Gastroesophageal sphincter (tissue), 4 donors: ENCODE results near the gene TMIGD1. TPM values are rescaled to one million over a fixed set of nuclear protein-coding genes. Genes with fewer than 3 reads are reported as not detected.

ENCODE experiments used
- ATAC-seq: fragments of 150-250 bp; one replicate; pipeline ENCODE4 v1.9.1; 2016; ENCODE audit warnings: mild to moderate bottlenecking, moderate library complexity
- H3K27ac ChIP-seq, 4 donors: fragments of 200-600 bp; sonication (generic) in 3 of 4; 1 replicate in 3 of 4; 2 replicates in 1 of 4; pipeline ENCODE4 v1.5.1; 2016 to 2019
- H3K27me3 ChIP-seq: fragments of 200-600 bp; sonication (generic); one replicate; pipeline ENCODE4 v1.5.1; 2019
- H3K36me3 ChIP-seq, 2 donors: fragments of 200-600 bp; sonication (generic); one replicate each; pipeline ENCODE4 v1.5.1; 2019; ENCODE audit warnings: control low read depth in 1 of 2
- H3K4me1 ChIP-seq, 3 donors: fragments of 200-600 bp; sonication (generic); 1 replicate in 2 of 3; 2 replicates in 1 of 3; pipeline ENCODE4 v1.5.1; 2016 to 2019; ENCODE audit warnings: control low read depth in 2 of 3
- H3K4me3 ChIP-seq, 2 donors: fragments of 200-600 bp; sonication (generic); one replicate each; pipeline ENCODE4 v1.5.1; 2019; ENCODE audit warnings: mild to moderate bottlenecking in 1 of 2, moderate library complexity in 1 of 2
- H3K9me3 ChIP-seq, 3 donors: fragments of 200-600 bp; sonication (generic); one replicate each; pipeline ENCODE4 v1.5.1; 2017 to 2019; ENCODE audit warnings: control low read depth in 2 of 3
- CTCF ChIP-seq, 4 experiments: fragments of 200-600 bp in 2 of 4; fragments of 450-650 bp in 2 of 4; sonication (generic) in 1 of 4; IDR thresholded peaks; one replicate each; pipeline ENCODE4 v1.5.1; 2017 to 2019; ENCODE audit warnings: antibody characterized with exemption in 4 of 4, mild to moderate bottlenecking in 2 of 4, moderate library complexity in 2 of 4
- EP300 ChIP-seq: sonication (generic); formaldehyde crosslinking; IDR thresholded peaks from one replicate; pipeline ENCODE4 v1.6.1; 2017; ENCODE audit warnings: antibody characterized with exemption, mild to moderate bottlenecking
- POLR2A ChIP-seq, 2 donors: fragments of 450-650 bp; IDR thresholded peaks; one replicate each; pipeline ENCODE4 v1.6.1; 2017; ENCODE audit warnings: antibody characterized with exemption in 2 of 2, mild to moderate bottlenecking in 2 of 2, moderate library complexity in 1 of 2
- POLR2AphosphoS5 ChIP-seq: sonication (generic); formaldehyde crosslinking; IDR thresholded peaks from one replicate; pipeline ENCODE4 v1.6.1; 2017; ENCODE audit warnings: antibody characterized with exemption
- WGBS, 2 donors: methylation state at CpG; one replicate each; pipeline ENCODE4 v1.1.5; 2018; ENCODE audit warnings: low coverage in 1 of 2; 5-methylcytosine and 5-hydroxymethylcytosine counted together
- total RNA-seq, 4 donors: library from RNA; depleted of rRNA; stranded (reverse); fragments of >200 nt; gene quantifications; one replicate each; pipeline ENCODE4 v1.1.0, GENCODE V29; 2016

Gene TMIGD1
- total RNA-seq, 4 donors from 2014 or later: not detected

DNA sequence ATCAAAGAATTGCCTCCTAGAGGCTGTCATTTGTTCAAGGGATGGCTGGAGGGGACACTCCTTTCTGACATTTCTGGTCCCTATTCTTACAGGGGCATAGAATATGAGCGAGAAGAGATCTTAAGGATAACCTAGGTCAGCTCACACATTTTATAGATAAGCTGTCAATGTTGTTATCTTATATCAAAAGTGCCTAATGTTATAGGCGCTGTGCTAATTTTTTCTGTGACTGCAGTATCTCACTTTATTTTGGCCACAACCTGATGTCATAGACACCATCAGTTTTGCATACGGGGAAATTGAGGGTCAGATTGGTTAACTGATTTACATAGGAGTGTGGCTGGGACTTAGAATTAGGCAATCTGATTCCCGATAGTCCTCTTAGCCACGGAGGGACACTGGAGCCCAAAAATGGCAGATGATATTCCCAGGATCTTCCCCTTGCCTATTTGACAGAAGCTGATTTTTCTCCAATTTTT, 46.1 kb upstream of the TMIGD1 start:
- ATAC-seq: no peak

GRCh38 chr17:30379303-30379902, 45.5 kb upstream of the TMIGD1 start:
- WGBS, 2 donors: 0% methylated on average over 2 of the region's 68 CpGs; no CpG with 5 or more reads in 1 of the 2 donors
- ATAC-seq: no peak
- TF ChIP-seq CTCF (IDR thresholded peaks at IDR 0.05): no peak
- no peak for TF ChIP-seq EP300
- no peak for TF ChIP-seq POLR2AphosphoS5
- TF ChIP-seq POLR2A (IDR thresholded peaks at IDR 0.05): no peak
- Histone ChIP-seq H3K9me3 (no peaks in the 10 kb centered on the region), H3K4me1 (peaks cover 0 to 73% (median 7%) of the 10 kb centered on the region in 3 donors), H3K4me3 (peak overlapping the region; percentile 52 to 86), H3K27me3 (no peaks in the 10 kb centered on the region), H3K36me3 (no peaks in the 10 kb centered on the region), H3K27ac (peak overlapping the region; percentile 57 to 98 (median 96))

More for the DNA sequence above, 46.1 kb upstream of the TMIGD1 start:
- peak overlapping the region; percentile 52 to 86 for H3K4me3 ChIP-seq
- peak overlapping the region; percentile 57 to 98 (median 96) for H3K27ac ChIP-seq
- peaks cover 0 to under 1% of the 10 kb centered on the region in 2 donors for H3K36me3 ChIP-seq
- WGBS, 2 donors: 2 to 13% methylated on average over 5 of the region's 5 CpGs
- H3K27me3 ChIP-seq: no peaks in the 10 kb centered on the region
- no peak for TF ChIP-seq POLR2AphosphoS5
- no peak for TF ChIP-seq EP300
- TF ChIP-seq CTCF (IDR thresholded peaks at IDR 0.05): no peak
- no peak for TF ChIP-seq POLR2A (IDR thresholded peaks at IDR 0.05)
- H3K4me1 ChIP-seq: peaks cover 0 to 78% (median 7%) of the 10 kb centered on the region in 3 donors
- H3K9me3 ChIP-seq: no peaks in the 10 kb centered on the region

- H3K4me1 ChIP-seq: peaks cover 0 to 70% (median 7%) of the 10 kb centered on the region in 3 donors
- no peaks in the 10 kb centered on the region for H3K27me3 ChIP-seq
- no peaks in the 10 kb centered on the region for H3K36me3 ChIP-seq
- TF ChIP-seq POLR2AphosphoS5 (peak; percentile 76), EP300 (no peak), CTCF (IDR thresholded peaks at IDR 0.05) (peak in 2 of 4 experiments; percentile 15 to 27), POLR2A (IDR thresholded peaks at IDR 0.05) (peak; percentile 93 to 94)
- peak within 1 kb of the TSS; percentile 81 to 98 (median 96) for H3K27ac ChIP-seq
- WGBS, 2 donors: 0% methylated on average over 1 to 7 of the region's 59 CpGs
- no peaks in the 10 kb centered on the region for H3K9me3 ChIP-seq
- H3K4me3 ChIP-seq: peak within 1 kb of the TSS; percentile 52 to 86
- ATAC-seq: peak; percentile 99
Observed at GRCh38 chr17:30378825-30379302, 45.0 kb upstream of the TMIGD1 start, which contains the start of gene CPD. TSS of gene CPD (plus strand) at chr17:30378927. CDS start at chr17:30378981, 54 bp downstream.

DNA sequence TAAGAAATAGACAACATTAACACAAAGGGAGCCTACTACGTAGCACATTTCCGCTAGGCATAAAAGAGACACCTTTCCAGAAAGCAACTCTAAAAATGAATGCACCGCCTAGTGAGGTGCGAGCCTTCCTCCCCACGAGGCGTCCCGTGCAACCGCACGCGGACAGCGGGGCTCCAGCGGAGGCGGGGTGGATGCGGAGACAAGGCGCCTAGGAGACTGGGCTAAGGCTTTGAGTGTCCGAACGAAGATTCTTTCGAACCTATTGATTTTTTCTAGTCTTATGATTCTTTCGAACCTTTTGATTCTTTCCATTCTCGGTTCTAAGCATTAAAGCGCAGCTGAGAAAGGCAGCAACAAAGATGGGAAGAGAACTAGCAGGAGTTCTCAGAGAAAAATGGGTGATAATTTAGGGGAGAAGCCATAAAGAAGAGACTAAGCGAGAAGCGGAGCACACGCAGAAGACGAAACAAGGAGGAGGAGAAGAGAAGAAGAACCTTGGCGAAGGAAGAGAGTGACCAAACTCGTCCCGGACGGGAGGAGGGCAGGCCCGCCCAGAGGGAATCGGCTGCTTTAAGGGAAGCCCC, 44.5 kb upstream of the TMIGD1 start:
- TF ChIP-seq CTCF (IDR thresholded peaks at IDR 0.05): peak in 1 of 4 experiments; percentile 3
- TF ChIP-seq POLR2A (IDR thresholded peaks at IDR 0.05): no peak
- no peak for TF ChIP-seq POLR2AphosphoS5
- TF ChIP-seq EP300: no peak
- 1 to 4% methylated on average over 15 to 21 of the region's 31 CpGs for WGBS, 2 donors
- H3K27ac ChIP-seq: peak overlapping the region; percentile 81 to 98 (median 96)
- peak overlapping the region; percentile 52 to 86 for H3K4me3 ChIP-seq
- H3K36me3 ChIP-seq: no peaks in the 10 kb centered on the region
- H3K27me3 ChIP-seq: no peaks in the 10 kb centered on the region
- no peaks in the 10 kb centered on the region for H3K9me3 ChIP-seq
- H3K4me1 ChIP-seq: peaks cover 0 to 65% (median 7%) of the 10 kb centered on the region in 3 donors
- ATAC-seq: peak; percentile 35
